GM12891 (cell line): ENCODE data around the gene RPL36A.

Source experiments
- DNase-seq: peaks from one replicate; pipeline ENCODE4 v3.0.0; 2011; ENCODE audit warnings: low spot score; ENCODE audit not compliant: insufficient read length
- FAIRE-seq: peaks from 2 replicates; lab custom pipeline; 2011; peaks lifted over from hg19 to GRCh38; lab: Jason Lieb, UNC
- PAX5 ChIP-seq: IDR thresholded peaks from 2 replicates; pipeline ENCODE4 v1.6.1; 2011; ENCODE audit warnings: low read length, moderate library complexity, mild to moderate bottlenecking; ENCODE audit not compliant: insufficient read depth, severe bottlenecking
- POLR2A ChIP-seq: IDR thresholded peaks from 2 replicates; pipeline ENCODE4 v1.6.1; 2011; ENCODE audit warnings: low read depth, low read length, control low read depth
- POLR2AphosphoS5 ChIP-seq: IDR thresholded peaks from 2 replicates; pipeline ENCODE4 v1.6.1; 2011; ENCODE audit warnings: low read depth, low read length, control low read depth
- POU2F2 ChIP-seq: IDR thresholded peaks from 2 replicates; pipeline ENCODE4 v1.6.1; 2011; ENCODE audit warnings: low read depth, mild to moderate bottlenecking, control low read depth, low read length, moderate library complexity
- SPI1 ChIP-seq: IDR thresholded peaks from 2 replicates; pipeline ENCODE4 v1.6.1; 2011; ENCODE audit warnings: low read depth, low read length, control low read depth
- TAF1 ChIP-seq: IDR thresholded peaks from 2 replicates; pipeline ENCODE4 v1.6.1; 2011; ENCODE audit warnings: low read depth, low read length, control low read depth

The RPL36A gene

GRCh38 chrX:101429934-101430333, 39.1 kb downstream of the RPL36A start:
- no peak for TF ChIP-seq POLR2A
- TF ChIP-seq PAX5 = no peak
- no peak for TF ChIP-seq TAF1
- TF ChIP-seq POLR2AphosphoS5 = no peak
- no peak for TF ChIP-seq POU2F2
- TF ChIP-seq SPI1 = no peak
- DNase-seq (no peak), FAIRE-seq (peak; percentile 82)

DNA sequence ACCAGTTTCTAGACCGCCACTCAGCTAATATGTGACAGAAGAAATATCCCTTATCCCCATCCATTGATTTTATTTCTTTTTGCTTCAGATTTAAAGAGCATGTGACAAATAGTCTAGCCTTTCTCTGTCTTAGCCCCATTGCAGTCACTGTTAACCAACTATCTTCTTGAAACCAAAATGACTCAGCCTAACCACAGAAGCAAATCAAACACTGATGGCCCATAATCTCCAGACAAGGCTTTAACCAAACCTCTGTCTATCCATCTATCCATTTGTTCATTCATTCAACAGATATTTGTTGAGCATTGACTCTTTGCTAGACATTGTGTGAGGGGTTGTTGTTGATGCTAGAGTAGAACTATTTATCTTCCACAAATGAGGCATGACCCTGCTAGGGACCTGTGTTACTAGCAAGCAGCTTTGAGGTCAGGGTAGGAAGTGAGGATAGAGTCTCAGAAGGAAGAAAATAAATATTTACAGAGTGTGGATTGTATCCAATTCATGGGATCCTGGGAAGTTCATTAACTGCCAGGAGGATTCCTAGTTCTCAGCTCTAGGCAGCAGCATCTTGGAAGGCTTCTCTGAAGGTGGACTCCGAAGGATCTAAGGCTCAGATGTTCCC, 39.8 kb downstream of the RPL36A start:
- TF ChIP-seq POLR2AphosphoS5 = no peak
- DNase-seq (no peak), FAIRE-seq (peak; percentile 20)

GRCh38 chrX:101442085-101442484, 51.3 kb downstream of the RPL36A start:
- FAIRE-seq = peak; percentile 23
- no peak for DNase-seq
- TF ChIP-seq POLR2AphosphoS5 = no peak
